Activated CD8-positive, alpha-beta T cell treated with anti-CD3 and anti-CD28 coated beads, Interleukin-2, amount 10 ng/mL, durations not matched to agents 7 days and 5 days (primary cell): ENCODE measurements around the gene KIF5A. TPM values are rescaled to one million over a fixed set of nuclear protein-coding genes. Genes with fewer than 3 reads are reported as not detected.
"Not testable (repeated sequence)": the region's sequence is repeated elsewhere in the genome, so short reads cannot be mapped to it uniquely, and the experiment has no call there.

Experiments used
- ATAC-seq: fragments of 150-1000 bp; cut with Tn5 transposase; one replicate; pipeline ENCODE4 v1.10.0; 2021; ENCODE audit warnings: moderate library complexity
- CTCF ChIA-PET: fragments of 350-600 bp; sonication (Branson Sonifier 250); formaldehyde crosslinking; loops from one replicate; lab custom pipeline; 2021; ENCODE audit warnings: antibody characterized with exemption; lab: Charles Lee
- POLR2A ChIA-PET: fragments of 350-600 bp; sonication (Branson Sonifier 250); formaldehyde crosslinking; loops from one replicate; lab custom pipeline; 2021; ENCODE audit warnings: antibody characterized with exemption; lab: Charles Lee
- DNase-seq: peaks from one replicate; pipeline ENCODE4 v3.0.0-alpha.2; 2020
- H3K27ac Mint-ChIP-seq: one replicate; pipeline ENCODE4 v1.8.0; 2021; ENCODE audit warnings: mild to moderate bottlenecking, mixed read lengths
- H3K27me3 Mint-ChIP-seq: one replicate; pipeline ENCODE4 v1.8.0; 2021; ENCODE audit warnings: low read depth, mixed read lengths
- H3K36me3 Mint-ChIP-seq: one replicate; pipeline ENCODE4 v1.8.0; 2021; ENCODE audit warnings: low read depth, mixed read lengths
- H3K4me1 Mint-ChIP-seq: one replicate; pipeline ENCODE4 v1.8.0; 2021; ENCODE audit warnings: low read depth, mixed read lengths
- H3K4me3 Mint-ChIP-seq: one replicate; pipeline ENCODE4 v1.8.0; 2021; ENCODE audit warnings: mild to moderate bottlenecking, mixed read lengths
- H3K9me3 Mint-ChIP-seq: one replicate; pipeline ENCODE4 v1.8.0; 2022; ENCODE audit warnings: mixed read lengths; ENCODE audit not compliant: insufficient read depth
- total RNA-seq, 2 experiments: library from RNA; stranded (reverse); gene quantifications; one replicate each; pipeline ENCODE4 v1.2.3, GENCODE V29; 2021

KIF5A gene
- total RNA-seq, 2 experiments from 2014 or later: 0.99 to 1.4 TPM

DNA sequence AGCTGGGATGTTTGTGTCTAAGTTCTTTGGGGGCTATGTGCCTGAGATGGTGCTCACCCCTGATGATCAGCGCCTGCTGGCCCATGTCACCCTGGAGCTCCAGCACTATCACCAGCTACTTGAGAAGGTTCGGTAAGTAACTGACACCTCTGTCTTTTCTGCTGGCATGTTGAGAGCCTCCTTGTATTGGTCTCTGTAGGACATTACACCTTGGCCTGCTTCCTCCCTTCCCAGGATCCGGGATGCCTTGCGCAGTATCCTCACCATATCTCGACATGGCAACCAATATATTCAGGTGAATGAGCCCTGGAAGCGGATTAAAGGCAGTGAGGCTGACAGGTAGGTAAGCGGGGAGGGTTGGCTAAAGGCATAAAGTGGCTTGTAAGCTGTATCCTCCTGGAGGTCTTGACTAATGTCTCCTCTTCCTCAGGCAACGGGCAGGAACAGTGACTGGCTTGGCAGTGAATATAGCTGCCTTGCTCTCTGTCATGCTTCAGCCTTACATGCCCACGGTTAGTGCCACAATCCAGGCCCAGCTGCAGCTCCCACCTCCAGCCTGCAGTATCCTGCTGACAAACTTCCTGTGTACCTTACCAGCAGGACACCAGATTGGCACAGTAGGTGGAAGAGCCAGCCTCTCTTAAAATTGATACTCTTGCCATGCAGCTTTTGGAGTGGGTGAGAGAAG is 35.0 kb upstream of the KIF5A start:
- Mint-ChIP-seq H3K36me3 (peaks cover 77% of the 10 kb centered on the region), H3K27me3 (no peaks in the 10 kb centered on the region), H3K27ac (no peak overlapping the region), H3K4me3 (no peak overlapping the region), H3K9me3 (no peaks in the 10 kb centered on the region), H3K4me1 (peaks cover 29% of the 10 kb centered on the region)
- CTCF ChIA-PET: interaction anchor here (0.9 to 3.9 kb wide), 5 partner anchors 9 to 63 kb away, joined by 3 to 15 read pairs (median 3); no protein-coding TSS in a partner anchor
- no peak for ATAC-seq
- DNase-seq: no peak
- POLR2A ChIA-PET: interaction anchor here (0.8 to 1.2 kb wide), 2 partner anchors 9 to 38 kb away, joined by 3 read pairs; no protein-coding TSS in a partner anchor

DNA sequence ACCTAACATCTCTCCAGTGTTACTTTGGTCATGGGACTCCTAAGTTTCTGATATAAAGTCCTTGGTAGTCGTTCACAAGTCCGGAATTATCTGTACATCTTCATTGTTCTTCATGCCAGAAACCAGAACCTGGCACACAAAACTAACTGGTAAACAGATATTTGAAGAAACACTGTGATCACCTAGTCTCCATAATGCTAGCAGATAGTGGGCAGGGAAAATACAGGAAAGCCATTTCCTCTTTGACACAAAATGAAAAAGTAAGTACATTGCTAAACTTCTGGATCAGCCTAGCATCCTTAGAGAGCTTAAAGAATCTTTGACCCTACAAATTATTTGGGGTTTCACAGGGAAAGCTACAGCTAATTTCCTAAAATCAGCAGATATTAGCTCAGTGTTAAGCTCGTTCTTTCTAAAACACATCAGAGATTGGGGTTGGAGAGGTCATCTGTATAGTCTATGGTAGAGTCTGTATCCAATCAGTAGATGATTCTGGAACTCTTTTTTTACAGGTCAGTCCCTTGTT is 34.4 kb upstream of the KIF5A start:
- ChIA-PET CTCF (interaction anchor here (0.9 to 3.9 kb wide), 6 partner anchors 9 to 63 kb away, joined by 3 to 15 read pairs (median 3); no protein-coding TSS in a partner anchor), POLR2A (interaction anchor here (1.2 kb wide), 1 partner anchor 10 kb away, joined by 3 read pairs; no protein-coding TSS in a partner anchor)
- Mint-ChIP-seq H3K4me1 (peaks cover 29% of the 10 kb centered on the region), H3K27me3 (no peaks in the 10 kb centered on the region), H3K36me3 (peaks cover 80% of the 10 kb centered on the region), H3K27ac (no peak overlapping the region), H3K4me3 (no peak overlapping the region), H3K9me3 (no peaks in the 10 kb centered on the region)
- DNase-seq (no peak), ATAC-seq (no peak)

DNA sequence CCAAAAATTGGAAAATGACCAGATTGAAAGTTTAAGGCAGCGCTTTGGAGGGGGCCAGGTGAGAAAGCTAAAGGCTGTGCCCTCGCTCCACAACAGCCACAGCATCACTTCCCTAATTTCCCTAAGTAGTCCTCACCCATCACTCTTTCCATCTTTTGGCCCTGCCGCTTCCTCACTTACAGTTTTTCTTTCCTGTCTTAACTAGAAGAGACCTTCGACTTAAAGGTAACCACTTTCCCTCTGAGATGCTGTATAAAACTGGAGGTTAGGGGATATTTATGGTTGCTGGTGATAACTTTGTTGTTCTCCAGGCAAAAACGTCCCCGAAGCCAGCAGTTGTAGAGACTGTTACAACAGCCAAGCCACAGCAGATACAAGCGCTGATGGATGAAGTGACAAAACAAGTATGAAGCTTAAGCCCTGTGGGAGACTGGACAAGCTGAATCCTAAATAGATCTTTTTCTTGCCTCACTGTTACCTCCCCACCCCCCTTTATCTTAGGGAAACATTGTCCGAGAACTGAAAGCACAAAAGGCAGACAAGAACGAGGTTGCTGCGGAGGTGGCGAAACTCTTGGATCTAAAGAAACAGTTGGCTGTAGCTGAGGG is 33.8 kb upstream of the KIF5A start:
- peaks cover 32% of the 10 kb centered on the region for H3K4me1 Mint-ChIP-seq
- ATAC-seq: no peak
- no peak for DNase-seq
- ChIA-PET CTCF (interaction anchor here (1.3 to 3.9 kb wide), 4 partner anchors 35 to 64 kb away, joined by 3 to 15 read pairs (median 8); no protein-coding TSS in a partner anchor), POLR2A (interaction anchor here (1.2 to 5.2 kb wide), 2 partner anchors 10 to 37 kb away, joined by 3 to 74 read pairs; partner anchors contain the start of gene ARHGAP9)
- no peaks in the 10 kb centered on the region for H3K9me3 Mint-ChIP-seq
- peak overlapping the region; percentile 13 for H3K27ac Mint-ChIP-seq
- H3K27me3 Mint-ChIP-seq: no peaks in the 10 kb centered on the region
- no peak overlapping the region for H3K4me3 Mint-ChIP-seq
- H3K36me3 Mint-ChIP-seq: peaks cover 80% of the 10 kb centered on the region

DNA sequence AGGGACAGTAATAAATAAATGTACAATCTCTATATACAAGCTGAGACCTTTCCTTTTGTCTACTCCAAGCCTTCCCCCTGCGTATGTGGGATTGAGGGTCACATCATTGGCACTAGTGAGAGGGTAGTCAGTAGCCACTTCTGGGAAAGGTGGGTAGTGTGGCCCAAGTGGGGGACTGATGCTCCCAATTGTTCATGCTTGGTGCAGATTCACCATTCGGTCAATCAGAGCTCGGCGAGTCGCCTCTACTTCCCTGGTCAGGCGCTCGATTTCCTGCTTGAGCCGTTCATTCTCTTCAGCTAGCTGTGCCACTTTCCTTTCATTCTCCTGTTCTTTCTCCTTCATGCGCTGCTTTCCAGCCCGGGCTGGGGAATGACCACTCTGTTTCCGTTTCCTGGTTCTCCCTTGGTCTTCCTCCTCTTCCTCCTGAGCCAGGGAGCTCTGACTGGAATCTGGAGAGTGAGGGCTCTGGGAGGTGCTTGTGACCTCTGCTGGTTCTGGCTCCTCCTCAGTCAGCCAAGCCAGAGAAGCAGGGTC is 33.2 kb upstream of the KIF5A start:
- POLR2A ChIA-PET: interaction anchor here (5.2 kb wide), 1 partner anchor 38 kb away, joined by 74 read pairs; the partner anchor contains the start of gene ARHGAP9
- no peak overlapping the region for H3K4me3 Mint-ChIP-seq
- CTCF ChIA-PET: interaction anchor here (0.6 to 3.9 kb wide), 4 partner anchors 17 to 58 kb away, joined by 3 to 15 read pairs (median 7); no protein-coding TSS in a partner anchor
- no peak for ATAC-seq
- DNase-seq: no peak
- H3K27ac Mint-ChIP-seq: peak overlapping the region; percentile 2
- peaks cover 39% of the 10 kb centered on the region for H3K4me1 Mint-ChIP-seq
- peaks cover 78% of the 10 kb centered on the region for H3K36me3 Mint-ChIP-seq
- no peaks in the 10 kb centered on the region for H3K9me3 Mint-ChIP-seq
- H3K27me3 Mint-ChIP-seq: no peaks in the 10 kb centered on the region

DNA sequence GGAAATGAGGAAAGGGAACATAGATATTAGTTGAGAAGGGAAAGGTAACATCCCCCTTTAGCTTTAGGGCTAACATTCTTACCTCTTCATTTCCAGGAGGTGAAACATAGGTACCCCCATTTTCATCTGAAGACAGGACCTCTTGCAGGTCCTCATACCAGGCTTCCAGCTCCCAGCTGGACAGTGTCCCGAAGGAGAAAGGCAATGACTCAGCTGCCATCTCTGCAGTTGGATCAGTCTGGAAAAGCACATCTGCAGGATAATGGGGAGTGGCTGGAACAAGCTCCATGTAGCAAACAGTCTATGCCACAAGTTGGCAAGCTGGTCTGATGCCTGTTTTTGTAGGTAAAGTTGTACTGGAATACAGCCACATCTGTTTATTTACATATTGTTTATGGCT is 32.7 kb upstream of the KIF5A start:
- Mint-ChIP-seq H3K9me3 (no peaks in the 10 kb centered on the region), H3K4me3 (no peak overlapping the region), H3K36me3 (peaks cover 75% of the 10 kb centered on the region), H3K27ac (no peak overlapping the region), H3K27me3 (no peaks in the 10 kb centered on the region), H3K4me1 (peaks cover 44% of the 10 kb centered on the region)
- ChIA-PET POLR2A (interaction anchor here (0.8 to 5.2 kb wide), 2 partner anchors 29 to 39 kb away, joined by 3 to 74 read pairs; partner anchors contain the start of genes ARHGAP9 and DCTN2), CTCF (interaction anchor here (0.6 to 3.9 kb wide), 3 partner anchors 18 to 59 kb away, joined by 3 to 15 read pairs (median 11); no protein-coding TSS in a partner anchor)
- DNase-seq (no peak), ATAC-seq (no peak)

DNA sequence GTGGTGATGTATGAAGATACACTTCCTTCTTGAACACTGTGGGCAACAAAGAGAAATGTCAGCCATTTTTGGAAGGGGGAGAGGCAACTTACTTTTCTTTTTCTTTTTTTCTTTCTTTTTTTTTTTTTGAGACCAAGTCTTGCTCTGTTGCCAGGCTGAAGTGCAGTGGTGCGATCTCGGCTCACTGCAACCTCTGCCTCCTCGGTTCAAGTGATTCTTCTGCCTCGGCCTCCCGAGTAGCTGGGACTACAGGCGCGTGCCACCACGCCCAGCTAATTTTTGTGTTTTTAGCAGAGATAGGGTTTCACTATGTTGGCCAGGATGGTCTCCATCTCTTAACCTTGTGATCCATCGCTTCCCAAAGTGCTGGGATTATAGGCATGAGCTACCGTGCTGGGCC is 32.1 kb upstream of the KIF5A start:
- H3K4me3 Mint-ChIP-seq, ATAC-seq, H3K9me3 Mint-ChIP-seq, DNase-seq, H3K27me3 Mint-ChIP-seq, H3K27ac Mint-ChIP-seq: not testable (repeated sequence)
- Mint-ChIP-seq H3K36me3 (peaks cover 70% of the 10 kb centered on the region), H3K4me1 (peaks cover 41% of the 10 kb centered on the region)
- ChIA-PET POLR2A (interaction anchor here (0.8 to 5.2 kb wide), 5 partner anchors 8 to 39 kb away, joined by 3 to 74 read pairs (median 4); partner anchors contain the start of genes ARHGAP9 and DCTN2), CTCF (interaction anchor here (0.6 to 3.9 kb wide), 3 partner anchors 18 to 59 kb away, joined by 3 to 15 read pairs (median 11); no protein-coding TSS in a partner anchor)

DNA sequence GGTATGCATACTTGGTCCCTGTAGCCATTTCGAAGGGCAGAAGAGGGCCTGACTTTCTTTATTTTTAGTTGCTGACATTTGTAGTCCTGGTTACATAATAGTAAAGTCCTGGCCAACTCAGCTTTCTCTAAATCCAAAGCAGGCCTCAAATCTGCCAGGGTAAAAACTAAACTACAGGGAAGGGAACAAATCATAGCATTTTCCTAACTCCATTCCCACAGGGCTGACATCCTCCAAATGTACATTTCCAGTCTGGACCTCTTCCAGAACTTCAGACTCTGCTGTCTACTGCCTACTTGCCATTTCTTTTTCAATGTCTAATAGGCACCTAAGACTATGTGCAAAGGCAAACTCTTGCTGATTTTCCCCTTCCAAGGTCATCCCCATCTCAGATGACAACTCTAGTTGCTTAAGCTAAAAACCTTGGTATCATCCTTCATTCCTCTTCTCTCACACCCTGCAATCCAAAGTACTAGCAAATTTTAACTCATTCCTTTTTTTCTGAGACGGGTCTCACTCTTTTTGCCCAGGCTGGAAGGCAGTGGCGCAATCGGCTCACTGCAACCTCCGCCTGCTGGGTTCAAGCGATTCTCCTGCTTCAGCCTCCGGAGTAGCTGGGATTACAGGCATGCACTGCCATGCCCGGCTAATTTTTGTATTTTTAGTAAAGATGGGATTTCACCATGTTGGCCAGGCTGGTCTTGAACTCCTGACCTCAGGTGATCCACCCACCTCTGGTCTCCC is 31.5 kb upstream of the KIF5A start:
- Mint-ChIP-seq H3K36me3 (peaks cover 63% of the 10 kb centered on the region), H3K4me1 (peaks cover 42% of the 10 kb centered on the region), H3K4me3 (peak overlapping the region; percentile 86), H3K27me3 (no peaks in the 10 kb centered on the region), H3K9me3 (no peaks in the 10 kb centered on the region), H3K27ac (peak overlapping the region; percentile 62)
- ChIA-PET POLR2A (interaction anchor here (0.6 to 5.2 kb wide), 5 partner anchors 9 to 40 kb away, joined by 3 to 74 read pairs (median 4); partner anchors contain the start of gene ARHGAP9), CTCF (interaction anchor here (1.1 to 3.9 kb wide), 3 partner anchors 41 to 102 kb away, joined by 3 to 15 read pairs (median 11); no protein-coding TSS in a partner anchor)
- DNase-seq (no peak), ATAC-seq (no peak)

DNA sequence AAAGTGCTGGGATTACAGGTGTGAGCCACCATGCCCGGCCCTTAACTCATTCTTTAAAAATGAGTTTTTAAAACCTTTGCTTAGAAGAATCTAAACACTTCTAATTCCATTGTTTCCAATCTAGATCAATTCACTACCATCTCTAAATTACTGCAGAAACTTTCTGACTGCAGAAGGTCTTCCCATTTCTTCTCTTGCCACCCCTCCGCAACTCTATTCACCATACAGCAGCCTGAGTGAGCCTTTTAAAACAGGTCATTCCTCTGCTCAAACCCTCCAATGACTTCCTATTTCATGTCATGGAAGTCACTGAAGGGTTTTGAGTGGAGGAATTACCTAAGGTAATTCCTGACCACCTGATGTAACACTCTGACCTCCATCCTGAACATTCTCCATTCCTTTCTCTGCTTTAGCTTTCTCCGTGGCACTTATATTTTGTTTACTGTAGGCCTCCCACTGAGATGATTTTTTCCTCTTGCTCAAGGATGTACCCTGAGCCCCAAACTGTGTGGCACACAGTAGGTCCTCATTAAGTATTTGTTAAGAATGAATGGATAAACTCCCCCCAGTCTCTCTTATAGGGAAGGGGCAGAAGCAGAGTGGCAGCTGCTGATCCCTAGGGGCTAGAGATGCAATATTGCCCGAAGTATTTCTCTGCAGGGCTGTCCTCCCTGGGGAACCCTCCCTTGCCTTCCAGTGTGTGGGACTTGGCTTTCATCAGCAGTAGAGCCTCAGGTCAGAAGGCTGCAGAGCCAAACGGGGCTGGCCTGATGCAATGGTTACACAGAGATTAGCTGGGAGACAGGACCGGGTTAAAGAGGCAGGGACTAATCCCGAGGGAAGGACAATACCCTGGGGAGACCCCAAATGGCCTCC is 30.7 kb upstream of the KIF5A start:
- H3K27ac Mint-ChIP-seq: peak overlapping the region; percentile 100
- H3K9me3 Mint-ChIP-seq: no peaks in the 10 kb centered on the region
- H3K27me3 Mint-ChIP-seq: no peaks in the 10 kb centered on the region
- DNase-seq (no peak), ATAC-seq (no peak)
- H3K4me3 Mint-ChIP-seq: peak overlapping the region; percentile 86
- POLR2A ChIA-PET: interaction anchor here (0.6 to 5.2 kb wide), 11 partner anchors 9 to 73 kb away, joined by 3 to 74 read pairs (median 9); partner anchors contain the start of genes ARHGAP9, DCTN2 and GLI1
- H3K36me3 Mint-ChIP-seq: peaks cover 66% of the 10 kb centered on the region
- CTCF ChIA-PET: interaction anchor here (1.0 to 3.9 kb wide), 4 partner anchors 42 to 102 kb away, joined by 3 to 15 read pairs (median 6); partner anchors contain the start of gene GLI1
- H3K4me1 Mint-ChIP-seq: peaks cover 51% of the 10 kb centered on the region

DNA sequence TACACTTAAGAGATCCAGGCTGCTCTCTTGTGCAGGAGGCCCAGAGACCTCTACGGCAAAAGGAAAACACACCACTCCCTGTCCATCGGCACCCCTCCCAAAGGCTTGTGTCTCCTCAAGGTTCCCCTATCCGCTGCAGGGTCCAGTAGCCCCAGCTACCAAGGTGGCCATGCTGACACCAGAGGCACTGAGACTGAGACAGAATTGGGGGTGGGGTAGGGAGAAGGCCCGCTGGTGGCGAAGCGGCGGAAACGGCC is 30.1 kb upstream of the KIF5A start:
- H3K9me3 Mint-ChIP-seq: no peaks in the 10 kb centered on the region
- H3K36me3 Mint-ChIP-seq: peaks cover 65% of the 10 kb centered on the region
- H3K27ac Mint-ChIP-seq: peak overlapping the region; percentile 100
- H3K4me1 Mint-ChIP-seq: peaks cover 56% of the 10 kb centered on the region
- ChIA-PET POLR2A (interaction anchor here (0.6 to 5.2 kb wide), 14 partner anchors 12 to 409 kb away, joined by 3 to 74 read pairs (median 6); partner anchors contain the start of genes ARHGAP9, DCTN2, GLI1 and STAT6), CTCF (interaction anchor here (1.0 to 2.4 kb wide), 3 partner anchors 42 to 221 kb away, joined by 3 to 8 read pairs (median 3); partner anchors contain the start of gene GLI1)
- peak; percentile 1 for ATAC-seq
- H3K27me3 Mint-ChIP-seq: no peaks in the 10 kb centered on the region
- DNase-seq: peak; percentile 39
- H3K4me3 Mint-ChIP-seq: peak overlapping the region; percentile 86
